Astrocyte (in vitro differentiated cells and primary cell): ENCODE measurements around the gene TINAG. TPM values are rescaled to one million over a fixed set of nuclear protein-coding genes. Genes with fewer than 3 reads are reported as not detected.

Experiments used
- DNase-seq: peaks from one replicate; pipeline ENCODE4 v3.0.0-alpha.2; 2010; ENCODE audit warnings: low read depth
- FAIRE-seq: peaks from 2 replicates; lab custom pipeline; 2011; peaks lifted over from hg19 to GRCh38; lab: Jason Lieb, UNC
- H2AFZ ChIP-seq: 2 replicates; pipeline ENCODE4 v1.6.0; 2012; ENCODE audit warnings: low read depth, low read length, inconsistent platforms
- H3K27ac ChIP-seq: 2 replicates; pipeline ENCODE4 v1.5.1; 2011; ENCODE audit warnings: low read depth, low read length, inconsistent platforms
- H3K27me3 ChIP-seq: 2 replicates; pipeline ENCODE4 v1.6.0; 2011; ENCODE audit warnings: low read length, inconsistent platforms; ENCODE audit not compliant: insufficient read depth
- H3K36me3 ChIP-seq: 2 replicates; pipeline ENCODE4 v1.5.1; 2011; ENCODE audit warnings: low read length, inconsistent platforms; ENCODE audit not compliant: insufficient read depth
- H3K4me1 ChIP-seq: 2 replicates; pipeline ENCODE4 v1.5.1; 2011; ENCODE audit warnings: low read length, inconsistent platforms; ENCODE audit not compliant: insufficient read depth
- H3K4me2 ChIP-seq: 2 replicates; pipeline ENCODE4 v1.6.0; 2012; ENCODE audit warnings: low read length, inconsistent platforms
- H3K4me3 ChIP-seq: 2 replicates; pipeline ENCODE4 v1.5.1; 2011; ENCODE audit warnings: low read depth, mild to moderate bottlenecking, low read length, inconsistent platforms; ENCODE audit not compliant: insufficient read depth
- H3K79me2 ChIP-seq: 2 replicates; pipeline ENCODE4 v1.6.0; 2012; ENCODE audit warnings: mild to moderate bottlenecking, low read length, inconsistent platforms; ENCODE audit not compliant: insufficient read depth
- H3K9ac ChIP-seq: 2 replicates; pipeline ENCODE4 v1.6.0; 2012; ENCODE audit warnings: mild to moderate bottlenecking, low read length, inconsistent platforms
- H3K9me3 ChIP-seq: 2 replicates; pipeline ENCODE4 v1.5.1; 2012; ENCODE audit warnings: low read depth, mild to moderate bottlenecking, low read length, inconsistent platforms; ENCODE audit not compliant: insufficient read depth
- H4K20me1 ChIP-seq: 2 replicates; pipeline ENCODE4 v1.6.0; 2012; ENCODE audit warnings: low read length, inconsistent platforms; ENCODE audit not compliant: insufficient read depth
- H3K27ac Mint-ChIP-seq: one replicate; pipeline ENCODE4 v1.8.0; 2021; ENCODE audit warnings: mild to moderate bottlenecking, mixed read lengths; ENCODE audit not compliant: unreplicated experiment
- H3K27me3 Mint-ChIP-seq: one replicate; pipeline ENCODE4 v1.8.0; 2021; ENCODE audit warnings: low read depth, mixed read lengths; ENCODE audit not compliant: unreplicated experiment
- H3K36me3 Mint-ChIP-seq: one replicate; pipeline ENCODE4 v1.8.0; 2021; ENCODE audit warnings: low read depth, mixed read lengths; ENCODE audit not compliant: unreplicated experiment
- H3K4me1 Mint-ChIP-seq: one replicate; pipeline ENCODE4 v1.8.0; 2021; ENCODE audit warnings: low read depth, mixed read lengths; ENCODE audit not compliant: unreplicated experiment
- H3K4me3 Mint-ChIP-seq: one replicate; pipeline ENCODE4 v1.8.0; 2021; ENCODE audit warnings: mild to moderate bottlenecking, moderate library complexity, mixed read lengths; ENCODE audit not compliant: unreplicated experiment
- H3K9me3 Mint-ChIP-seq: one replicate; pipeline ENCODE4 v1.8.0; 2021; ENCODE audit warnings: mild to moderate bottlenecking, mixed read lengths; ENCODE audit not compliant: unreplicated experiment
- CTCF ChIP-seq: IDR thresholded peaks from 2 replicates; pipeline ENCODE4 v1.5.1; 2011; ENCODE audit warnings: low read depth, mild to moderate bottlenecking, inconsistent platforms, low read length, moderate library complexity; ENCODE audit not compliant: insufficient read depth
- EZH2 ChIP-seq: IDR thresholded peaks from 2 replicates; pipeline ENCODE4 v1.6.1; 2012; ENCODE audit warnings: mild to moderate bottlenecking, low read length, inconsistent platforms; ENCODE audit not compliant: insufficient read depth
- total RNA-seq: library from RNA; stranded (reverse); gene quantifications from 2 replicates; pipeline ENCODE4 v1.2.1, GENCODE V29; 2021

TINAG gene
- total RNA-seq, 1 donor from 2014 or later: not detected

GRCh38 chr6:54285595-54285994 is 22.6 kb upstream of the TINAG start:
- Histone ChIP-seq H3K27me3 (no peaks in the 10 kb centered on the region), H4K20me1 (no peaks in the 10 kb centered on the region), H3K4me1 (peaks cover 3% of the 10 kb centered on the region), H3K9ac (no peak overlapping the region), H3K79me2 (no peaks in the 10 kb centered on the region), H3K9me3 (no peaks in the 10 kb centered on the region), H3K36me3 (no peaks in the 10 kb centered on the region), H3K4me3 (no peak overlapping the region), H3K4me2 (no peak overlapping the region), H3K27ac (no peak overlapping the region), H2AFZ (no peak overlapping the region)
- Mint-ChIP-seq H3K27ac (no peak overlapping the region), H3K27me3 (no peaks in the 10 kb centered on the region), H3K4me3 (no peak overlapping the region), H3K4me1 (peaks cover 28% of the 10 kb centered on the region), H3K9me3 (no peaks in the 10 kb centered on the region), H3K36me3 (no peaks in the 10 kb centered on the region)
- DNase-seq (peak; percentile 32), FAIRE-seq (peak; percentile 55)
- TF ChIP-seq CTCF: no peak
- no peak for TF ChIP-seq EZH2

GRCh38 chr6:54286141-54286540 is 22.1 kb upstream of the TINAG start:
- FAIRE-seq: peak; percentile 50
- Histone ChIP-seq H3K79me2 (no peaks in the 10 kb centered on the region), H3K4me3 (no peak overlapping the region), H3K4me1 (peaks cover 4% of the 10 kb centered on the region), H3K27ac (no peak overlapping the region), H3K4me2 (no peak overlapping the region), H3K27me3 (no peaks in the 10 kb centered on the region), H4K20me1 (no peaks in the 10 kb centered on the region), H3K9me3 (no peaks in the 10 kb centered on the region), H2AFZ (no peak overlapping the region), H3K36me3 (no peaks in the 10 kb centered on the region), H3K9ac (no peak overlapping the region)
- Mint-ChIP-seq H3K4me3 (no peak overlapping the region), H3K36me3 (no peaks in the 10 kb centered on the region), H3K27me3 (no peaks in the 10 kb centered on the region), H3K4me1 (peaks cover 34% of the 10 kb centered on the region), H3K9me3 (no peaks in the 10 kb centered on the region), H3K27ac (no peak overlapping the region)
- DNase-seq: peak; percentile 66
- no peak for TF ChIP-seq EZH2

- FAIRE-seq: no peak
- no peaks in the 10 kb centered on the region for H3K27me3 Mint-ChIP-seq
- Histone ChIP-seq H3K4me1 (peaks cover 10% of the 10 kb centered on the region), H3K9me3 (no peaks in the 10 kb centered on the region), H3K27me3 (no peaks in the 10 kb centered on the region), H3K4me3 (no peak overlapping the region), H3K4me2 (no peak overlapping the region), H4K20me1 (no peaks in the 10 kb centered on the region), H3K36me3 (no peaks in the 10 kb centered on the region), H3K79me2 (no peaks in the 10 kb centered on the region), H3K27ac (no peak overlapping the region), H2AFZ (no peak overlapping the region), H3K9ac (no peak overlapping the region)
- peaks cover 41% of the 10 kb centered on the region for H3K4me1 Mint-ChIP-seq
- no peaks in the 10 kb centered on the region for H3K9me3 Mint-ChIP-seq
- H3K36me3 Mint-ChIP-seq: no peaks in the 10 kb centered on the region
- no peak overlapping the region for H3K27ac Mint-ChIP-seq
- TF ChIP-seq CTCF (no peak), EZH2 (no peak)
- H3K4me3 Mint-ChIP-seq: no peak overlapping the region
- no peak for DNase-seq
These were observed 19.8 kb upstream of the TINAG start for GRCh38 chr6:54288474-54288873.
